NCI-H69 (cell line): Measurements from ENCODE around the gene KLHDC4.
"Not testable (repeated sequence)": the region's sequence is repeated elsewhere in the genome, so short reads cannot be mapped to it uniquely, and the experiment has no call there.

Experiments
- DNase-seq: peaks from one replicate; lab custom pipeline; 2025; lab: John Stamatoyannopoulos, UW

KLHDC4 gene

GRCh38 chr16:87788730-87789436 is 23.1 kb upstream of the KLHDC4 start:
- not testable (repeated sequence) for DNase-seq

- DNase-seq: not testable (repeated sequence)
Observed at GRCh38 chr16:87787451-87788091, 21.8 kb upstream of the KLHDC4 start.

- DNase-seq: no peak
Observed at GRCh38 chr16:87784812-87785211, 19.0 kb upstream of the KLHDC4 start.

- no peak for DNase-seq
Observed at GRCh38 chr16:87782033-87782432, 16.2 kb upstream of the KLHDC4 start.

GRCh38 chr16:87780385-87780989 is 14.7 kb upstream of the KLHDC4 start:
- DNase-seq: peak; percentile 73

GRCh38 chr16:87778830-87779579 is 13.2 kb upstream of the KLHDC4 start:
- peak; percentile 96 for DNase-seq

GRCh38 chr16:87778476-87778829 is 12.7 kb upstream of the KLHDC4 start:
- DNase-seq: no peak

GRCh38 chr16:87773836-87774235 is 8.1 kb upstream of the KLHDC4 start:
- DNase-seq: not testable (repeated sequence)

- DNase-seq: not testable (repeated sequence)
Observed at GRCh38 chr16:87767456-87767855, 1.7 kb upstream of the KLHDC4 start.

GRCh38 chr16:87766485-87766797 is 655 bp upstream of the KLHDC4 start:
- no peak for DNase-seq

GRCh38 chr16:87765473-87765775 is 362 bp downstream of the KLHDC4 start:
- peak; percentile 50 for DNase-seq

- DNase-seq: no peak
Observed at GRCh38 chr16:87764600-87765472, 950 bp downstream of the KLHDC4 start.

GRCh38 chr16:87762620-87763019 is 3.2 kb downstream of the KLHDC4 start:
- no peak for DNase-seq

GRCh38 chr16:87762071-87762571 is 3.7 kb downstream of the KLHDC4 start:
- no peak for DNase-seq

- DNase-seq: no peak
Observed at GRCh38 chr16:87761060-87761459, 4.7 kb downstream of the KLHDC4 start.

GRCh38 chr16:87757841-87758426 is 7.9 kb downstream of the KLHDC4 start:
- DNase-seq: no peak

- DNase-seq: no peak
Observed at GRCh38 chr16:87754535-87754934, 11.3 kb downstream of the KLHDC4 start.

GRCh38 chr16:87747626-87748414 is 18.0 kb downstream of the KLHDC4 start:
- DNase-seq: no peak

- no peak for DNase-seq
Observed at GRCh38 chr16:87746178-87746577, 19.6 kb downstream of the KLHDC4 start.

GRCh38 chr16:87744750-87745514 is 20.9 kb downstream of the KLHDC4 start:
- no peak for DNase-seq
